Peyer's patch (tissue), 4 donors: ENCODE measurements around the gene LRIG3. TPM values are rescaled to one million over a fixed set of nuclear protein-coding genes. Genes with fewer than 3 reads are reported as not detected.

Source experiments
- DNase-seq, 3 donors: peaks; one replicate each; pipeline ENCODE4 v3.0.0-alpha.2; 2017 to 2019
- H3K27ac ChIP-seq, 4 donors: fragments of 200-600 bp; sonication (generic); one replicate each; pipeline ENCODE4 v1.5.1; 2016 to 2019
- H3K27me3 ChIP-seq, 2 donors: fragments of 200-600 bp; sonication (generic); one replicate each; pipeline ENCODE4 v1.5.1; 2019
- H3K36me3 ChIP-seq, 3 donors: fragments of 200-600 bp; sonication (generic); one replicate each; pipeline ENCODE4 v1.5.1; 2016 to 2019
- H3K4me1 ChIP-seq, 4 donors: fragments of 200-600 bp; sonication (generic); one replicate each; pipeline ENCODE4 v1.5.1; 2016 to 2019
- H3K4me3 ChIP-seq, 4 donors: fragments of 200-600 bp; sonication (generic); 1 replicate in 3 of 4; 2 replicates in 1 of 4; pipeline ENCODE4 v1.5.1; 2016 to 2019; ENCODE audit warnings: mild to moderate bottlenecking in 1 of 4
- H3K9me3 ChIP-seq, 4 donors: fragments of 200-600 bp; sonication (generic); one replicate each; pipeline ENCODE4 v1.5.1; 2016 to 2019; ENCODE audit warnings: mild to moderate bottlenecking in 1 of 4
- POLR2A ChIP-seq, 2 donors: fragments of 450-650 bp; IDR thresholded peaks; one replicate each; pipeline ENCODE4 v1.5.1; 2017; ENCODE audit warnings: antibody characterized with exemption in 2 of 2, mild to moderate bottlenecking in 2 of 2, moderate library complexity in 2 of 2
- total RNA-seq, 4 donors: library from RNA; depleted of rRNA; stranded (reverse); fragments of >200 nt; gene quantifications; one replicate each; pipeline ENCODE4 v1.1.0, GENCODE V29; 2016
- TF ChIP-seq, protein P1 (sequence below), 6 experiments: fragments of 450-650 bp in 4 of 6; fragments of 200-600 bp in 2 of 6; sonication (generic) in 1 of 6; IDR thresholded peaks; one replicate each; pipeline ENCODE4 v1.5.1; 2017 to 2019; ENCODE audit warnings: antibody characterized with exemption in 6 of 6, mild to moderate bottlenecking in 3 of 6, moderate library complexity in 1 of 6

Gene LRIG3
- total RNA-seq, 4 donors from 2014 or later, result 56.9 to 136 (median 69.8) TPM

DNA sequence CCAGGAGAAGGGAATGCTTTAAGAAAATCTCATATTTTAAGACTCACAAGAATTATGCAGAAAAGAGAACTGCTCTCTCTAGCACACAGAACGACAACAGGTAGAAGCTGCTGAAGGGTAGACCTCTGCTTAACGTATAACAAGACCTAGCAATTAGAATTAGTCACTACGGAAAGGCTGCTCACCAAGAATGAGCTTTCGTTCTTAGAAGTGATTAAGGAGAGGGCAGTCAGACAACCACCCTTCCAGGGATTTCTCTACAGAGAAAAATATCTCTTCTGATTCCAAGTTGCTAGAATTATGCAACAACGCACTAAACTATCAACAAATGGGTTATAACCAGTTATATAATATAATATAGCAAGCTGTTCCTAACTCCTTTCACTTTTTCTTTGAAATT, 18.6 kb downstream of the LRIG3 start:
- no peaks in the 10 kb centered on the region for H3K4me1 ChIP-seq
- H3K36me3 ChIP-seq, result peaks cover 0 to 19% (median 0%) of the 10 kb centered on the region in 3 donors
- no peak for TF ChIP-seq POLR2A (IDR thresholded peaks at IDR 0.05)
- TF ChIP-seq, protein P1, sequence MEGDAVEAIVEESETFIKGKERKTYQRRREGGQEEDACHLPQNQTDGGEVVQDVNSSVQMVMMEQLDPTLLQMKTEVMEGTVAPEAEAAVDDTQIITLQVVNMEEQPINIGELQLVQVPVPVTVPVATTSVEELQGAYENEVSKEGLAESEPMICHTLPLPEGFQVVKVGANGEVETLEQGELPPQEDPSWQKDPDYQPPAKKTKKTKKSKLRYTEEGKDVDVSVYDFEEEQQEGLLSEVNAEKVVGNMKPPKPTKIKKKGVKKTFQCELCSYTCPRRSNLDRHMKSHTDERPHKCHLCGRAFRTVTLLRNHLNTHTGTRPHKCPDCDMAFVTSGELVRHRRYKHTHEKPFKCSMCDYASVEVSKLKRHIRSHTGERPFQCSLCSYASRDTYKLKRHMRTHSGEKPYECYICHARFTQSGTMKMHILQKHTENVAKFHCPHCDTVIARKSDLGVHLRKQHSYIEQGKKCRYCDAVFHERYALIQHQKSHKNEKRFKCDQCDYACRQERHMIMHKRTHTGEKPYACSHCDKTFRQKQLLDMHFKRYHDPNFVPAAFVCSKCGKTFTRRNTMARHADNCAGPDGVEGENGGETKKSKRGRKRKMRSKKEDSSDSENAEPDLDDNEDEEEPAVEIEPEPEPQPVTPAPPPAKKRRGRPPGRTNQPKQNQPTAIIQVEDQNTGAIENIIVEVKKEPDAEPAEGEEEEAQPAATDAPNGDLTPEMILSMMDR (IDR thresholded peaks at IDR 0.05), result no peak

GRCh38 chr12:58897969-58898368, 22.3 kb downstream of the LRIG3 start:
- H3K9me3 ChIP-seq, result no peaks in the 10 kb centered on the region
- no peaks in the 10 kb centered on the region for H3K27me3 ChIP-seq
- H3K4me3 ChIP-seq, result no peak overlapping the region
- peaks cover 0 to 5% (median 0%) of the 10 kb centered on the region in 3 donors for H3K36me3 ChIP-seq
- no peak overlapping the region for H3K27ac ChIP-seq
- TF ChIP-seq, protein P1 (IDR thresholded peaks at IDR 0.05), result no peak
- no peak for TF ChIP-seq POLR2A (IDR thresholded peaks at IDR 0.05)
- peaks cover 0 to 4% (median 1%) of the 10 kb centered on the region in 4 donors for H3K4me1 ChIP-seq
- no peak for DNase-seq

More for the DNA sequence above, 18.6 kb downstream of the LRIG3 start:
- H3K9me3 ChIP-seq, result no peaks in the 10 kb centered on the region
- no peaks in the 10 kb centered on the region for H3K27me3 ChIP-seq
- H3K4me3 ChIP-seq, result no peak overlapping the region
- DNase-seq, result no peak
- H3K27ac ChIP-seq, result no peak overlapping the region

GRCh38 chr12:58896278-58896677, 24.0 kb downstream of the LRIG3 start:
- Histone ChIP-seq H3K36me3 (peaks cover 0 to 5% (median 0%) of the 10 kb centered on the region in 3 donors), H3K4me1 (peaks cover 0 to 4% (median 1%) of the 10 kb centered on the region in 4 donors), H3K9me3 (no peaks in the 10 kb centered on the region), H3K27ac (no peak overlapping the region), H3K27me3 (no peaks in the 10 kb centered on the region), H3K4me3 (no peak overlapping the region)
- DNase-seq, result no peak
- TF ChIP-seq, protein P1 (IDR thresholded peaks at IDR 0.05), result no peak
- no peak for TF ChIP-seq POLR2A (IDR thresholded peaks at IDR 0.05)

- Histone ChIP-seq H3K4me1 (peaks cover 0 to 4% (median 1%) of the 10 kb centered on the region in 4 donors), H3K4me3 (no peak overlapping the region), H3K9me3 (no peaks in the 10 kb centered on the region), H3K27me3 (no peaks in the 10 kb centered on the region), H3K27ac (no peak overlapping the region), H3K36me3 (peaks cover 0 to 9% (median 0%) of the 10 kb centered on the region in 3 donors)
- DNase-seq, result no peak
- no peak for TF ChIP-seq POLR2A (IDR thresholded peaks at IDR 0.05)
- TF ChIP-seq, protein P1 (IDR thresholded peaks at IDR 0.05), result no peak
These were observed 25.3 kb downstream of the LRIG3 start for GRCh38 chr12:58895053-58895452.

DNA sequence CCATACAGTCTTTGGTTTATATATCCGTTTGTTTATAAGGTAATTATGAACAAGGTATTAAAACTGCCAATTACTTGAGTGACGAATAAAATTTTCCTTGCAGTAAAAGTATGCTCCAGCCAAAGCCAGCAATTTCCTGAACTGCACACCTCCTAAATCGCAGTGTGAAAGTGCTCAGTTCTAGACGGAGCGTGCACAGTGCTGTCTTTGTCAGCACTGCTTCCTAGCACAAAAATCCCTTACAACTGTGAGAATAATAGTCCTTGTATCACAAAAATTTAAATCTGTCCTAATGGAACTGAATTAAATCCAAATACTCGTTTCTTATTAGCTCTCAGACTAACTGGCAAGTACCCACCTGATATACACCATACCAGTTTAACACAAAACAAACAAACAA, 26.3 kb downstream of the LRIG3 start:
- Histone ChIP-seq H3K4me1 (peaks cover 0 to 4% (median 1%) of the 10 kb centered on the region in 4 donors), H3K9me3 (no peaks in the 10 kb centered on the region), H3K36me3 (peaks cover 0 to 19% (median 0%) of the 10 kb centered on the region in 3 donors), H3K4me3 (no peak overlapping the region), H3K27ac (no peak overlapping the region), H3K27me3 (no peaks in the 10 kb centered on the region)
- TF ChIP-seq, protein P1 (IDR thresholded peaks at IDR 0.05), result no peak
- no peak for TF ChIP-seq POLR2A (IDR thresholded peaks at IDR 0.05)
- no peak for DNase-seq

DNA sequence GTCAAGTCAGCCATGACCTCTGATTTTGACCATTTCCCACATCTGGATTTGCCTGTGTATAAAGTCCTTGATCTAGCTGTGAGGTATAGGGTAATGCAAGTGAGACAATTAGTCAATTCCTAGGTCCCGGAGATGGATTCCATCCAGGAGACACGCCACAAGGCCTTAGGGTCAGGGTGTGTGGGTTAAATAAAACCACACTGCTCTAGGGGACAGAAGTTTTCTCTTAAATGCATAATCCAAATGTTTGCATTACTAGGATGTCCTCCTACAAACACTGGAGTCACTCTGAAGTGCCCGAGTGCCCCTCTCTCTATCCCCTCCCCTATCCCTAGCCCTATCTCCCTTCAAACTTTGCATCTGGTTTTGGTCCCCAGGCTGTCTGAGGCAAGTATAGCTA, 26.8 kb downstream of the LRIG3 start:
- peaks cover 0 to 25% (median 0%) of the 10 kb centered on the region in 3 donors for H3K36me3 ChIP-seq
- H3K27ac ChIP-seq, result no peak overlapping the region
- no peak overlapping the region for H3K4me3 ChIP-seq
- H3K27me3 ChIP-seq, result no peaks in the 10 kb centered on the region
- no peaks in the 10 kb centered on the region for H3K9me3 ChIP-seq
- peaks cover 0 to 4% (median 1%) of the 10 kb centered on the region in 4 donors for H3K4me1 ChIP-seq
- DNase-seq, result no peak
- TF ChIP-seq, protein P1 (IDR thresholded peaks at IDR 0.05), result no peak
- TF ChIP-seq POLR2A (IDR thresholded peaks at IDR 0.05), result no peak
